OCI-LY3 (cell line): ENCODE data around the gene CHAF1A.

Experiments
- H2AFZ ChIP-seq: fragments of 200-600, 300-600 bp; shearing (Covaris generic); 2 replicates; pipeline ENCODE4 v1.6.0; 2014; ENCODE audit warnings: antibody characterized with exemption, low read depth, low read length
- H3K27ac ChIP-seq: fragments of 200-600, 300-600 bp; sonication (generic); 2 replicates; pipeline ENCODE4 v1.5.1; 2014; ENCODE audit warnings: mild to moderate bottlenecking, low read length, moderate library complexity, mixed read lengths
- H3K27me3 ChIP-seq: fragments of 200-600, 300-600 bp; sonication (generic); 2 replicates; pipeline ENCODE4 v1.6.1; 2014; ENCODE audit warnings: low read depth, low read length, mixed read lengths
- H3K36me3 ChIP-seq: fragments of 200-600, 300-600 bp; sonication (generic); replicated peaks from 2 replicates; pipeline ENCODE3; 2014; ENCODE audit warnings: low read depth, low read length, mixed read lengths
- H3K4me1 ChIP-seq: fragments of 300-600, 200-600 bp; sonication (generic); 2 replicates; pipeline ENCODE4 v1.6.1; 2014; ENCODE audit warnings: low read length, mixed read lengths
- H3K4me2 ChIP-seq: fragments of 200-600, 300-600 bp; sonication (generic); 2 replicates; pipeline ENCODE4 v1.6.1; 2014; ENCODE audit warnings: low read length, mixed read lengths
- H3K4me3 ChIP-seq: fragments of 300-600, 200-600 bp; sonication (generic); 2 replicates; pipeline ENCODE4 v1.5.1; 2014; ENCODE audit warnings: antibody characterized with exemption, mild to moderate bottlenecking, low read length, moderate library complexity
- H3K79me2 ChIP-seq: fragments of 300-600, 200-600 bp; shearing (Covaris generic); 2 replicates; pipeline ENCODE4 v1.6.1; 2014; ENCODE audit warnings: mild to moderate bottlenecking, low read length, mixed read lengths
- H3K9ac ChIP-seq: fragments of 300-600, 200-600 bp; shearing (Covaris generic); 2 replicates; pipeline ENCODE4 v1.6.0; 2014; ENCODE audit warnings: mild to moderate bottlenecking, low read length, moderate library complexity
- H3K9me3 ChIP-seq: fragments of 200-600, 300-600 bp; shearing (Covaris generic); 2 replicates; pipeline ENCODE4 v1.6.1; 2014; ENCODE audit warnings: low read length, mixed read lengths; ENCODE audit not compliant: insufficient read depth
- H4K20me1 ChIP-seq: fragments of 200-600, 300-600 bp; sonication (generic); 2 replicates; pipeline ENCODE4 v1.6.1; 2016; ENCODE audit warnings: low read length, mixed read lengths; ENCODE audit not compliant: insufficient read depth
- CTCF ChIP-seq: fragments of 200-600, 300-600 bp; sonication (generic); IDR thresholded peaks from 2 replicates; pipeline ENCODE4 v1.5.1; 2014; ENCODE audit warnings: antibody characterized with exemption, low read length, low read depth
- EZH2phosphoT487 ChIP-seq: fragments of 200-600 bp; shearing (Covaris generic); IDR thresholded peaks from 2 replicates; pipeline ENCODE4 v1.6.1; 2018; ENCODE audit warnings: antibody characterized with exemption, mixed run types, low read depth

CHAF1A gene

DNA sequence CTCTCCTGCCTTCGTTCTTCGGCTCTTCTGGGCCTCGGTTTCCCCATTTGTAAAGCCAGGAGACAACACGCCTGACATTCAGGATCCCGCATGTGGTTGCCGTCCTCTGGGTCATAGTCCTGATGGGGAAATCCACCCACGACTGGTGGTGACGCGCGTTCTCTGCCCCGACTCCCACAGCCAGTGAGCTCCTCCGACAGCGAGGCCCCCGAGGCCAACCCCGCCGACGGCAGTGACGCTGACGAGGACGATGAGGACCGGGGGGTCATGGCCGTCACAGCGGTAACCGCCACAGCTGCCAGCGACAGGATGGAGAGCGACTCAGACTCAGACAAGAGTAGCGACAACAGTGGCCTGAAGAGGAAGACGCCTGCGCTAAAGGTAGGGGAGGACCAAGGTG, 86.1 kb downstream of the CHAF1A start:
- Histone ChIP-seq H3K9ac (no peak overlapping the region), H3K79me2 (no peaks in the 10 kb centered on the region), H3K9me3 (no peaks in the 10 kb centered on the region), H3K4me3 (no peak overlapping the region), H3K27me3 (no peaks in the 10 kb centered on the region), H3K27ac (no peak overlapping the region), H4K20me1 (no peaks in the 10 kb centered on the region), H2AFZ (no peak overlapping the region), H3K36me3 (peaks cover 34% of the 10 kb centered on the region), H3K4me1 (no peaks in the 10 kb centered on the region), H3K4me2 (no peak overlapping the region)
- no peak for TF ChIP-seq EZH2phosphoT487
- no peak for TF ChIP-seq CTCF

DNA sequence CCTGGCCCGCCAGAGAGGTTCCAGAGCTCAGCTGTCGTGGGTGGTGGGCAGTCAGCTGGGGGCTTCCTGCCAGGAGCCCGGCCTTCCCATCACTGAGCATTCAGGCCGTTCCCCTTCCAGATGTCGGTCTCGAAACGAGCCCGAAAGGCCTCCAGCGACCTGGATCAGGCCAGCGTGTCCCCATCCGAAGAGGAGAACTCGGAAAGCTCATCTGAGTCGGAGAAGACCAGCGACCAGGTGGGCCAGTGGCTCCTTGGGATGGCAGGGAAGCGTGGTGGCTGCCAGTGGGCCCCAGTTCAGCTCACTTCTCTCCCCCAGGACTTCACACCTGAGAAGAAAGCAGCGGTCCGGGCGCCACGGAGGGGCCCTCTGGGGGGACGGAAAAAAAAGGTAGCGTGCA, 89.0 kb downstream of the CHAF1A start:
- Histone ChIP-seq H3K79me2 (no peaks in the 10 kb centered on the region), H3K36me3 (peaks cover 38% of the 10 kb centered on the region), H3K9ac (no peak overlapping the region), H3K9me3 (no peaks in the 10 kb centered on the region), H4K20me1 (no peaks in the 10 kb centered on the region), H2AFZ (no peak overlapping the region), H3K4me3 (no peak overlapping the region), H3K4me1 (no peaks in the 10 kb centered on the region), H3K4me2 (no peak overlapping the region), H3K27ac (no peak overlapping the region), H3K27me3 (no peaks in the 10 kb centered on the region)
- TF ChIP-seq EZH2phosphoT487 = no peak
- TF ChIP-seq CTCF = no peak

- no peak overlapping the region for H3K4me2 ChIP-seq
These were observed 90.1 kb downstream of the CHAF1A start for GRCh38 chr19:4492337-4493103.

More at GRCh38 chr19:4492337-4493103, 90.1 kb downstream of the CHAF1A start:
- H3K27me3 ChIP-seq = no peaks in the 10 kb centered on the region
- H4K20me1 ChIP-seq = no peaks in the 10 kb centered on the region
- no peak for TF ChIP-seq CTCF
- no peak for TF ChIP-seq EZH2phosphoT487
- H3K79me2 ChIP-seq = no peaks in the 10 kb centered on the region
- H3K9me3 ChIP-seq = no peaks in the 10 kb centered on the region
- no peak overlapping the region for H2AFZ ChIP-seq
- H3K27ac ChIP-seq = no peak overlapping the region
- no peaks in the 10 kb centered on the region for H3K4me1 ChIP-seq
- H3K4me3 ChIP-seq = no peak overlapping the region
- H3K36me3 ChIP-seq = peaks cover 41% of the 10 kb centered on the region
- no peak overlapping the region for H3K9ac ChIP-seq
